HG03135 (cell line): ENCODE results near the gene HPSE.

Source experiments
- ATAC-seq: cut with Tn5 transposase; IDR thresholded peaks from one replicate; pipeline ENCODE4 v1.9.1; 2021; ENCODE audit warnings: mild to moderate bottlenecking, moderate library complexity; ENCODE audit not compliant: unreplicated experiment

Gene HPSE

DNA sequence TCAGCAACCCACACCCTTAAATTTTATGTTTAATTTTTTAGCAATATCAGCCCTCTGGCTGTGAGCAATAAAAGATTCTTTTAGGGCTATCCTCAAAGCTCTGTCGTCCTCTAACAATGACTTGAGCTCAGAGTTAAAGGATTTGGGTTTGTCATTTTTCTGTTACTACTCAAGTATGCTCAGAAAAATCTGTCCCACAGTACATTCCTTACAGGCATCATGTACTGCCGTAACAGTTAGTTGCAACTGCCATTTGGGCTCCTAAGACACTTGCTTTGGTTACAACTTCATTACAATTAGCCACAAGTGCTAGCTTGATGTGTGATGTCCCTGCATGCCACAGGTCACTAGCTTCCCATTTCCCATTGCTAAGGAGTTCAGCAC lies 83.2 kb downstream of the HPSE start:
- ATAC-seq: no peak

DNA sequence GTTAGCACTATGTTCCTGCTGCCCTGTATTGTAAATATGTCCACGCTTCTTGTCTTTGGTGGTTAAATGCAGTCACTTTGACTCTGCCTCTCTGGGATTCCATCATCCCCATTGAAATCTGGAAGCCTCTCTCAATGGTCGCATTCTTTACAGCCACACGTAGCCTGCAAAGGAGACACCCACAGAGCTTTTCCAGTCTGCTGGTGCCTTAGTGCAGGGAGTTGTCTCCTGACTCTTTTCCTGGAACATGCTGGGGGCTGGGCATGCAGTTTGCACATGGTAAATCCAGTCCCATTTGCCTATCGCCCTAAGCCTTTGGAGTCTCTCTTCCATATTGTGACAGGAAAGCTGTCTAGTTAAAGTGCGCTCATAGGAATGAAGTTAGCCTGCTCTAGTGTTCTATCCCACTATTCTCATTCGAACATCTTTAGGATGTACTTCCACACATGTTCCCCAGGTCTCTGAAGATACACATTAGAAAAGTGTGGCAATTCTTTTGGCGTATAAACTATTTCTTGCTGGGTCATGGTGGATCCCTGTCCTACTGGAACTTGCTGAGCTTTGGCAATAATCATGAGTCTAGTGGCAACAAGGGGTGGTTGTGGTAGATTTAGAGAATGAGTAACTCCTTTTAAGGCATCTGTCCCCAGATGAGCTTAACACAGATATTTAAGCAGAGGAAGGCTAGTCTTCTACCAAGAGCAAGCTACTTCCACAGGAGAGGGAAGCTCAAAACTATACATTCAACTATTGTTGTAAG lies 83.8 kb downstream of the HPSE start:
- ATAC-seq: no peak

DNA sequence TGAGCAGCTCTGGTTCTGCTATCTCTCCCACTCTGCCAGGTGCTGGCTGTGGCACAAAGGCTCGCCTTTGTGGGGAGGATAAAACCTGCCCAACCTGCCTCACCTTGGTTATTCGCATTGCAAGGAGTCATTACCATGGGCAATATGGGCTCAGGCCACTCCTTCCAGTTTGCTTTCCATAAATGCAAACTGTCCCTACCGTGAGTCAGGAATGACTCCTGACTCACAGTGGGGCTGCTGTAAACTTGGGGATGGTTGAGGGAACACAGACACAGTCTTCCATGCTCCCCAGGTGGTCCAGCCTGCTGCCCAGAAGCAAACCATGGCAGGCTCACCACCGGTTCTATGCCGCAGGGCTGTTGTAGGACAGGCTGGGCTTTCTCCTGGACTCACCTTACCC lies 86.2 kb downstream of the HPSE start:
- ATAC-seq: no peak

DNA sequence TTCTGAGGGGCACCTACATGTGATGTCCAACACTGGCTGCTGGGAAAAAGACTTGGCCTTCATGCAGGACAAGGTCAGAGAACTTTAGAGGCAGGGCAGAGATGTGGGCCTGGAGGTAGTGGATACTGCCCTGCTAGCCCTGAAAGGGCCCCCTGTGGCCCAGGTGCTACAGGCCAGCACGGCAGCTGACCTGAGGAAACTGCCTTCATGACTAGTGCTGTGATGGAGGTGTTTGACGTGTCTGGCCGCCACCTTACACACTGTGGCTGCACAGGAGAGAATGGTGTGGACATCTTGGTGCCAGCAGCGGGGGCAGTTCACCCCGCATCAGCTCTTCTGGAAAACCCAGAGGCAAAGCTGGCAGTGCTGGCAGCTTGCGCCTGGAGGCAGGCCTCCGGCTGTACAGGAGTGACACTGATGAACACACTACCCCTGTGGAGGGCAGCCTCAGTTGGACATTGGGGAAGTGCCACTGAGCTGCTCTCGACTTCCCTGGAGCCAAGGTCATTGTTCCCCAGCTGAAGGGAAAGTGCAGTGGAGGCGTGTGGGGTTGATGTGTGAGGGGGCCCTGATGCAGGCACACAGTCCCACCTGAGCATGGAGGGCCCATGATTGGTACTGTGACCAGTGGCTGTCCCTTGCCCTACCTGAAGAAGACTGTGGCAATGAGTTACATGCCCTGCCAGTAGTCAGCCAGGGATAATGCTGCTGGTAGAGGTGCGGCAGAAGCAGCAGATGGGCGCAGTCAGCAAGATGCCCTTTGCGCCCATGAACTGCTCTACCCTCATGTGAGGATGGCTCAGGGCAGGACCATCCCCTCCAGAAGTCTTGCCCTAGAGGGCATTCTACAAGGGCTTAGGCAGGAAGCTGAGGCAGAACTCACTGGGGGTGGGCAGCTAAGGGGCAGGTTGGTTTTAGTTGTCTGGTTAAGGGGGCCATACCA lies 87.0 kb downstream of the HPSE start:
- no peak for ATAC-seq
